Left lung (tissue), 10 donors: ENCODE results near the gene P2RY8. TPM values are rescaled to one million over a fixed set of nuclear protein-coding genes. Genes with fewer than 3 reads are reported as not detected.

ENCODE experiments used
- ATAC-seq: fragments of 200-7000 bp; cut with Tn5 transposase; one replicate; pipeline ENCODE4 v1.9.1; 2020; ENCODE audit warnings: moderate library complexity
- DNase-seq, 4 donors: peaks; one replicate each; pipeline ENCODE4 v3.0.0-alpha.2; 2013 to 2020
- H3K27ac ChIP-seq, 2 donors: fragments of 200-600 bp; sonication (generic) in 1 of 2; one replicate each; pipeline versions ENCODE4 v1.5.0 to v1.8.0; 2020 to 2021
- H3K27me3 ChIP-seq, 2 donors: fragments of 200-600 bp; sonication (generic) in 1 of 2; one replicate each; pipeline versions ENCODE4 v1.5.0 to v1.8.0; 2020 to 2021
- H3K36me3 ChIP-seq, 2 donors: fragments of 200-600 bp; sonication (generic) in 1 of 2; one replicate each; pipeline versions ENCODE4 v1.5.0 to v1.8.0; 2020 to 2021
- H3K4me1 ChIP-seq, 2 donors: fragments of 200-600 bp; one replicate each; pipeline ENCODE4 v1.8.0; 2021
- H3K4me3 ChIP-seq, 2 donors: fragments of 200-600 bp; sonication (generic) in 1 of 2; one replicate each; pipeline versions ENCODE4 v1.5.0 to v1.8.0; 2020 to 2021; ENCODE audit warnings: mild to moderate bottlenecking in 1 of 2
- H3K9me3 ChIP-seq, 2 donors: fragments of 200-600 bp; sonication (generic) in 1 of 2; one replicate each; pipeline versions ENCODE4 v1.5.0 to v1.8.0; 2020 to 2021
- intact Hi-C, 2 donors: fragments of 100-400 bp; cut with DNase I; formaldehyde crosslinking; loops; one replicate each; pipeline versions ENCODE4 v1.11.2 to v1.14.2; 2022
- polyA plus RNA-seq, 6 donors: library from polyadenylated mRNA; unstranded; fragments of 120-200 nt; gene quantifications; one replicate each; pipeline ENCODE4 v1.2.1, GENCODE V29; 2013; ENCODE audit not compliant: insufficient read length in 6 of 6
- total RNA-seq, 2 donors: library from RNA; stranded (reverse); fragmentation: NEBNext Ultra II Directional; extraction: Animal tissue kit (Norgen Biotek cat#: 25700); gene quantifications; one replicate each; pipeline ENCODE4 v1.2.1, GENCODE V29; 2021
- TF ChIP-seq, protein P1 (sequence below), 2 donors: fragments of 200-600 bp; sonication (generic) in 1 of 2; IDR thresholded peaks; one replicate each; pipeline versions ENCODE4 v1.5.0 to v1.8.0; 2021; ENCODE audit warnings: antibody characterized with exemption in 2 of 2
- donor health status: DM: no; HTN: yes; CAD: no.
- donor health status: DM: no; HTN: no; CAD: no.

Gene P2RY8
- total and polyA plus RNA-seq, 8 donors: 0.55 to 6.9 (median 0.69) TPM

DNA sequence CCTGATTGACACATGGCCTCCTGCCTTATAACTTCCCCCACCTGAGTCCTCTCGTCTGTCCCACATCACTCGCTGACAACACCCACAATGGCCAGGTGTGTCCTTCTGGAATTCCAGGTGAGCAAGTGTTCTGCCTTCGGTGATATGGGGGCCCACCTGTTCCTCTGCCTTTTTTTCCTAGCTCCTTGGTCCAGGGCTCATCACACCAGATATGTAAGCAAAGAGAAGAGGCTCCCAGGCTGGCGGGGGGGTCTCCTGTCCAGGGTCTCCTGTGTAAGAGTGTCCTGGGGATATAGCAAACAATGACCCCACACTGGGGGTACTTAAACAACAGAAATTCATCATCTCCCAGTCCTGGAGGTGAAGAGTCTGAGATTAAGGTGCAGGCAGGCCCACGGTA is 25.2 kb downstream of the P2RY8 start:
- Histone ChIP-seq H3K4me1 (peaks cover 0 to 13% of the 10 kb centered on the region in 2 donors), H3K27me3 (no peaks in the 10 kb centered on the region), H3K9me3 (no peaks in the 10 kb centered on the region), H3K4me3 (no peak overlapping the region), H3K36me3 (no peaks in the 10 kb centered on the region), H3K27ac (no peak overlapping the region)
- intact Hi-C loops: no loop called here
- TF ChIP-seq, protein P1, sequence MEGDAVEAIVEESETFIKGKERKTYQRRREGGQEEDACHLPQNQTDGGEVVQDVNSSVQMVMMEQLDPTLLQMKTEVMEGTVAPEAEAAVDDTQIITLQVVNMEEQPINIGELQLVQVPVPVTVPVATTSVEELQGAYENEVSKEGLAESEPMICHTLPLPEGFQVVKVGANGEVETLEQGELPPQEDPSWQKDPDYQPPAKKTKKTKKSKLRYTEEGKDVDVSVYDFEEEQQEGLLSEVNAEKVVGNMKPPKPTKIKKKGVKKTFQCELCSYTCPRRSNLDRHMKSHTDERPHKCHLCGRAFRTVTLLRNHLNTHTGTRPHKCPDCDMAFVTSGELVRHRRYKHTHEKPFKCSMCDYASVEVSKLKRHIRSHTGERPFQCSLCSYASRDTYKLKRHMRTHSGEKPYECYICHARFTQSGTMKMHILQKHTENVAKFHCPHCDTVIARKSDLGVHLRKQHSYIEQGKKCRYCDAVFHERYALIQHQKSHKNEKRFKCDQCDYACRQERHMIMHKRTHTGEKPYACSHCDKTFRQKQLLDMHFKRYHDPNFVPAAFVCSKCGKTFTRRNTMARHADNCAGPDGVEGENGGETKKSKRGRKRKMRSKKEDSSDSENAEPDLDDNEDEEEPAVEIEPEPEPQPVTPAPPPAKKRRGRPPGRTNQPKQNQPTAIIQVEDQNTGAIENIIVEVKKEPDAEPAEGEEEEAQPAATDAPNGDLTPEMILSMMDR (IDR thresholded peaks at IDR 0.05): no peak
- no peak for ATAC-seq
- DNase-seq: no peak

DNA sequence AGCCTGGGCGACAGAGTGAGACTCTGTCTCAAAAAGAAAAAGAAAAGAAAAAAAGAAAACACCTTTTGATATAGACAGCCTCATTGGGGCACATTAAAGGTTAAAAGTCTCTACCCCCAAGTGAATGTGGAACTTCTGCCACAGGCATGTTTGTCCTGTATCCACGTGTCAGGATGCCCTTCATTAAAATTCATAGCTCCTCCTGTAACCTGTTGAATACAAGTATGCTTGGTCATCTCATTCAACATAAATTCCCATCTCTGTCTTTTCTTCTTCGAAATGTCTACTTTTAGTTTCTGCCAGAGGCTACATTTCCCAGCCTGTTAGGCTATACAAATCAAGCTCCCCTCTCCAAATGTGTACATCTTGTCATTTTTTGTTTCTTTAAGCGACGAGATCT is 25.8 kb downstream of the P2RY8 start:
- Histone ChIP-seq H3K27ac (no peak overlapping the region), H3K27me3 (no peaks in the 10 kb centered on the region), H3K4me3 (no peak overlapping the region), H3K4me1 (peaks cover 0 to 17% of the 10 kb centered on the region in 2 donors), H3K9me3 (no peaks in the 10 kb centered on the region), H3K36me3 (no peaks in the 10 kb centered on the region)
- ATAC-seq (no peak), DNase-seq (no peak)
- TF ChIP-seq, protein P1 (IDR thresholded peaks at IDR 0.05): no peak
- intact Hi-C loops: no loop called here

DNA sequence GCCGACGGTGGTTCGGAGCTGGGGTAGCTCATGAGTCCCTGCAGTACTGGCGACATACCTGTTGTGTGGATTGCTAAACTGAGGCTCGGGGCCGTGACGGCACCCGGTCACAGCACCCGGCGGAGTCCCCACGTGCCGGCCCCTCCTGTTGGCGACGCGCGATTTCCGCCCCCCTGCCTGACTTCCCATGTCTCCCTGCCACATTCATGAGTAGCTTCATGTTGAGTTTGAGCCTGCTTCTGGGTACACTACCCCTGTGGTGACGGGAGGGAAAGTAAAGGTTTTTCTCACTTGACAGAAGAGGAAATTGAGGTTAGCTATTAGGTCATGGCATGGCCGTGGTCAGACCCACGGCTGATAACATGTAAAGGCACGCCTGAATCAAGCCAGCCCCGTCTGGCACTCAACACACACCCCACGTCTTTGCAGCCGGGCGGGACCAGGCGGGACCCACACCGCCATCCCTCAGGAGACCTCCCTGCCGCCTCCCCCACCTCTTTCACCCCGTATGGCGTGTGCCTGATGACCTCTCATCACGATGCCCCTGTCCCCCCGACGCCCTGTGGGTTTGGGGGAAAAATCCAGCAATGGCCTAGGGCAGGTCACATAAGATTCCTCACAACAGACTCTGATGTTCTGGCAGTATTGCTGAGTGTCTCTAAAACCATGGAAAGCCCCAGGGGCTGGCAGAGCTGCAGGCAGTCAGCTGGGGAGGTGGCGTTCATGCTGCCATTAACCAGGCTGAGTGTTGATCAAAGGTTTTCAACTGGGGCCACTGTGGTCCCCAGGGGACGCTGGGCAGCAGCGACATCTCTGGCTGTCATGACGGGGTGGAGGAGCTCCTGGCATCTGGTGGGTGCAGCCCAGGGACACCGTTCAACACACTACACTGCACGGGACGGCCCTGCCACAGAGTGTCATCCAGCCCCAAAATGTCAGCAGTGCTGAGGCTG is 29.2 kb downstream of the P2RY8 start:
- peak; percentile 54 for ATAC-seq
- Histone ChIP-seq H3K4me3 (no peak overlapping the region), H3K36me3 (no peaks in the 10 kb centered on the region), H3K4me1 (peaks cover 0 to 49% of the 10 kb centered on the region in 2 donors), H3K27ac (peak overlapping the region in 1 of 2 donors; percentile 45), H3K27me3 (no peaks in the 10 kb centered on the region), H3K9me3 (no peaks in the 10 kb centered on the region)
- TF ChIP-seq, protein P1 (IDR thresholded peaks at IDR 0.05): no peak
- intact Hi-C loops: no loop called here
- peak in 1 of 4 donors; percentile 81 for DNase-seq

DNA sequence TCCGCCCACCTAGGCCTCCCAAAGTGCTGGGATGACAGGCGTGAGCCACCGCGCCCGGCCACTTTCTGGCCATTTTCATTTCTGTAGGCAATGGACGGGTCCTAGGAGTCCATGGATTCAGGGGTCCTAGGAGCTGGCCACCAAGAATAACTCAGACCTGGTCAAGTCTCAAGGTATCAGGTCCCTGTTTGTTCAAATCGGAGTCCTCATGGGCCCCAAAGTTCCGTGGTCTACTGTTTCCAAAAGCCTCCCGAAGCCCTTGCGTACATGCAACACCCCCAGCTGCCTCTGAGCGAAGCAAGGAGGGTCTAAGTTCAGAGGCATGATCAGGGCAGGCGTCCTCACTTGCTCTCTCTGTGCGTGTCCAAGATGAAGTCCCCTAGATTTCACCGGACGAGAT is 30.1 kb downstream of the P2RY8 start:
- TF ChIP-seq, protein P1 (IDR thresholded peaks at IDR 0.05): no peak
- intact Hi-C loops: no loop called here
- H3K27ac ChIP-seq: no peak overlapping the region
- no peak overlapping the region for H3K4me3 ChIP-seq
- DNase-seq (no peak), ATAC-seq (no peak)
- H3K9me3 ChIP-seq: no peaks in the 10 kb centered on the region
- no peaks in the 10 kb centered on the region for H3K27me3 ChIP-seq
- peaks cover 0 to 58% of the 10 kb centered on the region in 2 donors for H3K4me1 ChIP-seq
- no peaks in the 10 kb centered on the region for H3K36me3 ChIP-seq

DNA sequence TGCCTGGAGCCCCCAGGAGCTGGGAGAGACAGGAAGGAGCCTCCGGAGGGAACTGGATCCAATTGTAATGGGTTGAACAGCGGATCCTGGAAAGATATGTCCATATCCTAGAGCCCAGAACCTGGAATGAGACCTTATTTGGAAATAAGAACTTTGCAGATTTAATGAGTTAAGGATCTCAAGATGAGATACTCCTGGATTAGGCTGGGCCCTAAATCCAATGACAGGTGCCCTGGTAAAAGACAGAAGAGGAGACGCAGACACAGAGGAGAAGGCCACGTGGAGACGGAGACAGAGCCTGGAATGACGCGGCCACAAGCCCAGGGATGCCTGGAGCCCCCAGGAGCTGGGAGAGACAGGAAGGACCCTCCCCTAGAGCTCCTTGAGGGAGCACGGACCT is 34.1 kb downstream of the P2RY8 start:
- no peaks in the 10 kb centered on the region for H3K27me3 ChIP-seq
- intact Hi-C loops: no loop called here
- no peaks in the 10 kb centered on the region for H3K9me3 ChIP-seq
- H3K4me3 ChIP-seq: no peak overlapping the region
- no peak overlapping the region for H3K27ac ChIP-seq
- no peaks in the 10 kb centered on the region for H3K36me3 ChIP-seq
- DNase-seq (no peak), ATAC-seq (no peak)
- H3K4me1 ChIP-seq: peaks cover 0 to 68% of the 10 kb centered on the region in 2 donors
- TF ChIP-seq, protein P1 (IDR thresholded peaks at IDR 0.05): no peak
